HepG2 (cell line): ENCODE measurements around the gene RGP1. TPM values are rescaled to one million over a fixed set of nuclear protein-coding genes. Genes with fewer than 3 reads are reported as not detected.

ENCODE experiments used
- ATF4 ChIP-seq, 2 experiments: fragments of 450-650 bp in 1 of 2; sonication (generic) in 1 of 2; formaldehyde crosslinking; IDR thresholded peaks; 2 replicates each; pipeline versions ENCODE4 v1.5.0 to v1.8.0; 2020 to 2022; ENCODE audit warnings: mild to moderate bottlenecking in 1 of 2, missing genetic modification reagents in 1 of 2
- CERS6 ChIP-seq: sonication (generic); formaldehyde crosslinking; IDR thresholded peaks from 2 replicates; pipeline ENCODE4 v1.5.0; 2020; ENCODE audit warnings: missing genetic modification reagents
- GTF3A ChIP-seq: sonication (generic); formaldehyde crosslinking; conservative IDR thresholded peaks from 2 replicates; pipeline ENCODE4 v1.4.0; 2020; ENCODE audit warnings: mild to moderate bottlenecking, missing genetic modification reagents
- KAT2B ChIP-seq: fragments of 150-350 bp; IDR thresholded peaks from 2 replicates; pipeline ENCODE4 v1.6.1; 2014; ENCODE audit warnings: low read depth, low read length, borderline replicate concordance
- MIER2 ChIP-seq: IDR thresholded peaks from 2 replicates; pipeline ENCODE4 v1.6.1; 2016; ENCODE audit warnings: missing biosample characterization, missing genetic modification reagents
- MZF1 ChIP-seq: sonication (generic); formaldehyde crosslinking; IDR thresholded peaks from 2 replicates; pipeline ENCODE4 v1.8.1; 2023; ENCODE audit warnings: mild to moderate bottlenecking, missing genetic modification reagents, borderline replicate concordance
- NFRKB ChIP-seq: fragments of 450-650 bp; IDR thresholded peaks from 2 replicates; pipeline ENCODE4 v1.6.1; 2017
- RXRB ChIP-seq: IDR thresholded peaks from 2 replicates; pipeline ENCODE4 v1.6.1; 2016; ENCODE audit warnings: borderline replicate concordance, missing genetic modification reagents, missing compliant biosample characterization
- SP2 ChIP-seq: sonication (generic); formaldehyde crosslinking; IDR thresholded peaks from 2 replicates; pipeline ENCODE4 v1.5.1; 2020; ENCODE audit warnings: mild to moderate bottlenecking, missing genetic modification reagents
- SRY ChIP-seq: sonication (generic); formaldehyde crosslinking; IDR thresholded peaks from 2 replicates; pipeline ENCODE4 v1.8.0; 2022; ENCODE audit warnings: mild to moderate bottlenecking, missing genetic modification reagents
- TCF12 ChIP-seq, 2 experiments: fragments of 450-650 bp in 1 of 2; sonication (generic) in 1 of 2; formaldehyde crosslinking in 1 of 2; IDR thresholded peaks; 2 replicates each; pipeline versions ENCODE4 v1.6.1 to v1.8.0; 2017 to 2022; ENCODE audit warnings: antibody characterized with exemption in 1 of 2, mild to moderate bottlenecking in 1 of 2, missing genetic modification reagents in 1 of 2, moderate library complexity in 1 of 2
- ZBTB4 ChIP-seq: sonication (generic); formaldehyde crosslinking; IDR thresholded peaks from 2 replicates; pipeline ENCODE4 v1.4.0; 2020; ENCODE audit warnings: missing genetic modification reagents, mild to moderate bottlenecking, borderline replicate concordance
- ZFYVE20 ChIP-seq: sonication (generic); formaldehyde crosslinking; IDR thresholded peaks from 2 replicates; pipeline ENCODE4 v1.8.0; 2023; ENCODE audit warnings: low read depth, mild to moderate bottlenecking, moderate library complexity, missing genetic modification reagents, borderline replicate concordance
- ZNF362 ChIP-seq: sonication (generic); formaldehyde crosslinking; IDR thresholded peaks from 2 replicates; pipeline ENCODE4 v1.4.0; 2020; ENCODE audit warnings: missing genetic modification reagents, mild to moderate bottlenecking, borderline replicate concordance
- ZNF382 ChIP-seq: sonication (generic); formaldehyde crosslinking; IDR thresholded peaks from 2 replicates; pipeline ENCODE4 v1.5.0; 2020; ENCODE audit warnings: missing genetic modification reagents, mild to moderate bottlenecking, borderline replicate concordance
- ZNF414 ChIP-seq: sonication (generic); formaldehyde crosslinking; IDR thresholded peaks from 2 replicates; pipeline ENCODE4 v1.5.0; 2020; ENCODE audit warnings: missing genetic modification reagents
- ZNF616 ChIP-seq: sonication (generic); formaldehyde crosslinking; IDR thresholded peaks from 2 replicates; pipeline ENCODE4 v1.5.0; 2020; ENCODE audit warnings: low read depth, mild to moderate bottlenecking, missing genetic modification reagents
- ZNF773 ChIP-seq: sonication (generic); formaldehyde crosslinking; IDR thresholded peaks from 2 replicates; pipeline ENCODE4 v1.4.0; 2020; ENCODE audit warnings: missing genetic modification reagents, borderline replicate concordance
- polyA plus RNA-seq, 8 experiments: library from polyadenylated mRNA; depleted of rRNA in 3 of 8; stranded (reverse) in 7 of 8; unstranded in 1 of 8; fragments of >200 nt; fragmentation: Illumina TruSeq in 4 of 8; extraction: Trizol in 4 of 8; gene quantifications; 2 replicates each; pipeline versions ENCODE4 v1.2.1 to v1.2.3, GENCODE V29; 2011 to 2016; ENCODE audit warnings: low read depth in 4 of 8, missing spikeins in 1 of 8, mixed read lengths in 1 of 8; ENCODE audit not compliant: insufficient read depth in 1 of 8
- total RNA-seq, 5 experiments: library from RNA; depleted of rRNA; stranded (reverse); fragments of >200 nt; fragmentation: Illumina TruSeq; extraction: Trizol; gene quantifications; 2 replicates each; pipeline ENCODE4 v1.2.3, GENCODE V29; 2016; ENCODE audit warnings: low read depth in 1 of 5

The RGP1 gene
- total and polyA plus RNA-seq, 2 of the 13 experiments (the other 11 are each of a cell fraction or from before 2014, with no cell fraction given): 12.7 to 21.0 TPM

- no peak for TF ChIP-seq ZNF362
- no peak for TF ChIP-seq MZF1 (CRISPR knock-in tag)
- TF ChIP-seq NFRKB: no peak
- peak; percentile 70 for TF ChIP-seq SP2 (CRISPR knock-in tag)
- peak; percentile 90; the same call in 1 of the 2 replicates for TF ChIP-seq ZNF773 (CRISPR knock-in tag)
- no peak; the same call in 1 of the 2 replicates for TF ChIP-seq RXRB (CRISPR knock-in tag)
- 0 out of 2 replicates have a peak, but pooled peaks have one; percentile 42 for TF ChIP-seq MIER2 (CRISPR knock-in tag)
- TF ChIP-seq ZFYVE20 (CRISPR knock-in tag): no peak; the same call in 1 of the 2 replicates
- TF ChIP-seq ATF4 (CRISPR knock-in tag; IDR thresholded peaks at IDR 0.05): no peak
- peak; percentile 61 for TF ChIP-seq ZNF414 (CRISPR knock-in tag)
- TF ChIP-seq GTF3A: no peak
- no peak for TF ChIP-seq KAT2B
- TF ChIP-seq ZNF616 (CRISPR knock-in tag): no peak
- TF ChIP-seq SRY (CRISPR knock-in tag): no peak; the same call in 1 of the 2 replicates
- no peak for TF ChIP-seq ZNF382 (CRISPR knock-in tag)
- no peak for TF ChIP-seq CERS6
- no peak for TF ChIP-seq ZBTB4 (CRISPR knock-in tag)
- TF ChIP-seq TCF12 (IDR thresholded peaks at IDR 0.05): no peak
- TF ChIP-seq TCF12 (CRISPR knock-in tag; IDR thresholded peaks at IDR 0.05): 0 out of 2 replicates have a peak, but pooled peaks have one; percentile 21
These were observed 16.8 kb upstream of the RGP1 start, which contains the start of the genes CREB3 and TLN1 (continued) for GRCh38 chr9:35732185-35732799.
